ENCODE data around the gene ITGAV. TPM values are rescaled to one million over a fixed set of nuclear protein-coding genes. Genes with fewer than 3 reads are reported as not detected.

Gene ITGAV
- total RNA-seq, 1 donor from 2014 or later: 67.0 TPM

DNA sequence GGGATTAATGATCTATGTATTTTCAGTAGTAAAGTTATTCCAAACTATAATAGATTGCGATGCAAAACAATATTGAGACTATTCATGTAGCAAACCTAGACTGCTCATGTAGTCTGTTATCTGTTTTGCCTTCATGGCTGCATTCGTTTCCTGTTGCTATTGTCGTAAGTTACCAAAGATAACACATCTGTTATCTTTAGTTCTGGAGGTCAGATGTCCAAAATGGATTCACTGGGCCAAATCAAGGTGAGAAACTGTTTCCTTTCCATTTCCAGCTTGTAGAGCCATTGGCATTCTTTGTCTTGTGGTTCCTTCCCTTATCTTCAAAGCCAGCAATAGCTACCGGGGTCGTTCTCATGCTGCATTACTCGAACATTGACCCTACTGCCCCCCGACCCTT lies 20.9 kb downstream of the ITGAV start:
- intact Hi-C loops (cut with DNase I): no loop called here
- ATAC-seq (no peak), DNase-seq (no peak)
- Histone ChIP-seq H3K9me3 (no peaks in the 10 kb centered on the region), H3K4me3 (no peak overlapping the region), H3K27ac (no peak overlapping the region), H3K36me3 (peaks cover 8% of the 10 kb centered on the region), H3K27me3 (no peaks in the 10 kb centered on the region), H3K4me1 (no peaks in the 10 kb centered on the region)
- no peak for TF ChIP-seq CTCF (IDR thresholded peaks at IDR 0.05)

DNA sequence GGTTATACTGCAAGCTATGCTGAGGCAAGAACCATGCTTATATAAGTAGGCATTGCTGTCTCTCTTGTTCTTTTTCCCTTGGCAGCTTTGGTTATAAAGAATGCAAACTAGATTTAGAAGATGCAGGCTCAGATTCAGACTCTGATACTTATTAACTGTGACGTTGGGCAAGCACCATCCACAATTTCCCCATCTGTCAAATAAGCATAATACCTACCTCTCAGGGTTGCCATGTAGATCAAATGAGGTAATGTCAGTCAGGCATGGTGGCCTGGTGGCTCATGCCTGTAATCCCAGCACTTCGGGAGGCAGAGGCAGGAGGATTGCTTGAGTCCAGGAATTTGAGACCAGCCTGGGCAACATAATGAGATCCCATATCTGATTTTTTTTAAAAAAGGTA lies 21.7 kb downstream of the ITGAV start:
- no peak for TF ChIP-seq CTCF (IDR thresholded peaks at IDR 0.05)
- no peak overlapping the region for H3K27ac ChIP-seq
- H3K4me1 ChIP-seq: no peaks in the 10 kb centered on the region
- peaks cover 2% of the 10 kb centered on the region for H3K36me3 ChIP-seq
- no peaks in the 10 kb centered on the region for H3K9me3 ChIP-seq
- DNase-seq: no peak
- H3K4me3 ChIP-seq: no peak overlapping the region
- ATAC-seq: no peak
- intact Hi-C loops (cut with DNase I): no loop called here
- no peaks in the 10 kb centered on the region for H3K27me3 ChIP-seq

- H3K36me3 ChIP-seq: no peaks in the 10 kb centered on the region
- ATAC-seq (no peak), DNase-seq (no peak)
- no peaks in the 10 kb centered on the region for H3K27me3 ChIP-seq
- no peak for TF ChIP-seq CTCF (IDR thresholded peaks at IDR 0.05)
- H3K4me3 ChIP-seq: no peak overlapping the region
- H3K27ac ChIP-seq: no peak overlapping the region
- intact Hi-C loops (cut with DNase I): no loop called here
- no peaks in the 10 kb centered on the region for H3K4me1 ChIP-seq
- H3K9me3 ChIP-seq: no peaks in the 10 kb centered on the region
Measured at GRCh38 chr2:186612026-186612425, 22.2 kb downstream of the ITGAV start.

GRCh38 chr2:186612555-186613440 lies 22.9 kb downstream of the ITGAV start:
- Histone ChIP-seq H3K4me3 (no peak overlapping the region), H3K9me3 (no peaks in the 10 kb centered on the region), H3K36me3 (no peaks in the 10 kb centered on the region), H3K4me1 (no peaks in the 10 kb centered on the region), H3K27me3 (no peaks in the 10 kb centered on the region), H3K27ac (no peak overlapping the region)
- DNase-seq: no peak
- intact Hi-C loops (cut with DNase I): no loop called here
- ATAC-seq: no peak
- no peak for TF ChIP-seq CTCF (IDR thresholded peaks at IDR 0.05)

DNA sequence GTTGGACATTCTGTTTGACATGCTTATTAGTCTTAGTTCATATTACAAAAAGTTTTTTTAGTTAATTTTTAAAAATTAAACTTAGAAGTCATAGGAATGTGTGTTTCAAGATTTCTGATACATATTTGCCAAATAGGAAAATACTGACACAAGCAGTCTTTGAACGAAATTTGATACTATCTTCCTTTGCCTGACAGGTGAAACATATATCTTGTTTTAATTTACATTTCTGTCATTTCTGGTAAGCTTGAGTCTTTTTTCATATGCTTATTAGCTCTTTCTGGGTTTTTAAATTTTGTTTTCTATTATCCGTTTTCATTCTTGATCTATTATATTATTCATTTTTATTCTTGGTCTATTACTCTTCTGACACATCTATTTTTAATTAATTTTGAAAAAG lies 24.5 kb downstream of the ITGAV start:
- no peak for DNase-seq
- intact Hi-C loops (cut with DNase I): no loop called here
- Histone ChIP-seq H3K4me3 (no peak overlapping the region), H3K27me3 (no peaks in the 10 kb centered on the region), H3K9me3 (no peaks in the 10 kb centered on the region), H3K27ac (no peak overlapping the region), H3K36me3 (no peaks in the 10 kb centered on the region), H3K4me1 (no peaks in the 10 kb centered on the region)
- TF ChIP-seq CTCF (IDR thresholded peaks at IDR 0.05): no peak
- ATAC-seq: no peak
